SH-SY5Y (cell line): ENCODE results near the gene NGEF.

Experiments
- GATA2 ChIP-seq: IDR thresholded peaks from 2 replicates; pipeline ENCODE4 v1.6.1; 2011; ENCODE audit warnings: mild to moderate bottlenecking, low read depth, low read length
- GATA3 ChIP-seq: IDR thresholded peaks from 2 replicates; pipeline ENCODE4 v1.6.1; 2011; ENCODE audit warnings: low read depth, mild to moderate bottlenecking, low read length, moderate library complexity

The NGEF gene

GRCh38 chr2:233003658-233004555 is 9.1 kb downstream of the NGEF start:
- TF ChIP-seq GATA3 (no peak), GATA2 (no peak)

GRCh38 chr2:233002829-233003657 is 10.0 kb downstream of the NGEF start:
- TF ChIP-seq GATA3 (no peak), GATA2 (no peak)

- TF ChIP-seq GATA3, result no peak
Observed at GRCh38 chr2:233000886-233001750, 11.9 kb downstream of the NGEF start.

DNA sequence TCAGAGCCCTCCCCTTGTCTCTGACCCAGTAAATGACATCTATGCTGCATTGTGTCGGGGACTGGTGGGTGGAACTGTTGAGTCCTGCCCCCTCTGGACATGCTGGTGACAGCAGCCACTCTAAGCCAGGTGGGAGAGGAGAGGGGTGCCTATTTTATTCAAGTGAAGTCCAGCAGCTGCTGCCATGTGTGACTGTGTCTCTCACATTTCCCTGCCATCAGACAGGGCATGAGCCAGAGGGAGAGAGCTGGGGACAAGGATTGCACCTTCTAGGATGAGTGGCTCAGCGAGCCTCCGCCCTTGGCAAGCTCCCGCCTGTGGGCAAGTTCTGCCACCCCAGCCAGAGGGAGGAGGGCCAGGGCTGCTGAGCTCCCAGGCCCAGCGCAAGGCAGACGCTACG is 13.7 kb downstream of the NGEF start:
- TF ChIP-seq GATA2 (no peak), GATA3 (no peak)

DNA sequence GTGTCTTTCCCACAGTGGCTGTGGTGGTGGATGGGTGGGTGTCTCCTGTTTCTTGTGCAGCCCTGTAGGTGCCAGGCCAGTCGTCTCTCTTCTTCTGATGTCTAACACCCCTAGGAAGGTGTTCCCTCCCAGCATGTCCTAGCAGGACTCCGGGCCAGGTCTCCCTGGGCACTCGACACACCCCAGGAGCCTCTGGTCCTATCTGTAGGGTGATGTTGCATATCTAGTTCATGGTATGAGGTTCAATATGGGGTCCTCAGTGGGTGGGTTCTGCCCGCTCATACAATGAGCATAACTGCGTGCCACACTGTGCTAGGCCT is 14.4 kb downstream of the NGEF start:
- TF ChIP-seq GATA2 (no peak), GATA3 (no peak)

- TF ChIP-seq GATA2 (no peak), GATA3 (no peak)
Observed at GRCh38 chr2:232997749-232998665, 15.0 kb downstream of the NGEF start.

DNA sequence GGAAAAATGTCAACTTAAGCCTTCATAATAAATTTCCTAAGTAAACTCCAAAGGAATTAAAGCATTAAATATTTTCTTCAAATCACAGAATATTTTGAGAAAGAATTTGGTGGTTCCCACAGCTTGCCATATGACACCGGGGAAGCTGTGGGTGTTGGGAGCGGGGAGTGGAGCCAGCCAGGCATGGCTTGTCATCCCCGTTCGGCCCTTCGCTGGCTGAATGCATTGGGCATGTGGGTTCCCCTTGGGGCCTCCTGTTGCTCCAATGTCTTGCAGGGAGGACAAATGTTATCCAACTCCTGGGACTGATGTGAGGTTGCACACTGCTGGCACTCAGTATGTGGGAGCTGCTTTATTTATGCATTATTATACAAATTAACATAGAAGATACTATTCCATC is 18.6 kb downstream of the NGEF start:
- TF ChIP-seq GATA3 (no peak), GATA2 (no peak)

DNA sequence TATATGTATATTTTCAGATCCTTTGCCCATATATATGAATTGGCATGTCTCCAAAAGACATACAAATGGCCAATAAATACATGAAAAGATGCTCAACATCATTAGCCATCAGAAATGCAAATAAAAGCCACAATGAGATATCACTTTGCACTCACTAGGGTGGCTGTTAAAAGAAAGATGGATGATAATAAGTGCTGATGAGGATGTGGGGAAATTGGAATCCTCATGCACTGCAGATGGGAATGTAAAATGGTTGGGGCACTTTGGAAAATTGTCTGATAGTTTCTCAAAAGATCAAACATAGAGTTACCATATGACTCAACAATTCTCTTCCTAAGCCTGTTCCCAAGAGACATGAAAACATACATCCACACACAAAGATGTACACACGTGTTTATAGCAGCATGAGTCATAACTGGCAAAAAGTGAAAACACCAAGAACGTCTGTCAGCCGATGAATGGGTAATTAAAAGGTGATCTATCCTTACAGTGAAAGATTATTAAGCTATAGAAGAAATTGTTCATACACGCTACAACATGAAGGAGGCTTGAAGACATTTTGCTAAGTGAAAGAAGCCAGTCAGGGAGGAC is 19.7 kb downstream of the NGEF start:
- no peak for TF ChIP-seq GATA3
- TF ChIP-seq GATA2, result no peak

DNA sequence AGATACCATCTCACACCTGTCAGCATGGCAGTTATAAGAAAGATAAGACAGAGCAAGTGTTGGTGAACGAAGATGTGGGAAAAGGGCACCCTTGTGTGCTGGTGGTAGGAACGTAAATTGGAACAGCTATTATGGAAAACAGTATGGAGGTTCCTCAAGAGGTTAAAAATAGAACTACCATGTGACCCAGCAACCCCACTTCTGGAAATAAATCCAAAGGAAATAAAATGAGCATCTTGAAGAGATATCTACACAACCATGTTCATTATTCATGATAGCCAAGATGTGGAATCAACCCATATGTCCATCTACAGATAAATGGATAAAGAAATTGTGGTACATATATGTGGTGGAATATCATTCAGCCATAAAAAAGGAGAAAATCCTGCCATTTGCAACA is 26.9 kb downstream of the NGEF start:
- TF ChIP-seq GATA3, result no peak
- no peak for TF ChIP-seq GATA2

- TF ChIP-seq GATA3 (no peak), GATA2 (no peak)
Observed at GRCh38 chr2:232984451-232985207, 28.4 kb downstream of the NGEF start.

DNA sequence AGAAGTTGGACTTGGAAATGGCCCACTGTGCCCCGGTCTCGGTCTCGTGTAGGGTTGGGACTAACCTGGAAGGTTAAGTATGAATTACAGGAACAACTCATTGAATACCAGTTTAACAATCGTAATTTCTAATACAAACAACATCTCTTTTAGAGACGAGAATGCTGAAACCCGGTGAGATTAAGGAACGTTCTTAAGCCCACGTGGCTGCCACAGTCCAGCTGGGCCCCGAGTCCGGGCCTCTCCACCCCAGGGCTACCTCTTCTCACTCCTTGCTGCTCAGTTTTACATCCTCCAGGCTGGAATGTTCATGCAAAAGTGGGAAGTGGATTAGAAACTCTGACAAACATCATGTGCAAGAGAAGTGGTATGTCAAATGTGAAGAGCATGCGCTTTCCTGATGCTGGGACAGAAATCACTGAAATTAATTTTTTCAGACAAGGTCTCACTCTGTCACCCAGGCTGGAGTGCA is 29.4 kb downstream of the NGEF start:
- TF ChIP-seq GATA3, result no peak
- TF ChIP-seq GATA2, result no peak

DNA sequence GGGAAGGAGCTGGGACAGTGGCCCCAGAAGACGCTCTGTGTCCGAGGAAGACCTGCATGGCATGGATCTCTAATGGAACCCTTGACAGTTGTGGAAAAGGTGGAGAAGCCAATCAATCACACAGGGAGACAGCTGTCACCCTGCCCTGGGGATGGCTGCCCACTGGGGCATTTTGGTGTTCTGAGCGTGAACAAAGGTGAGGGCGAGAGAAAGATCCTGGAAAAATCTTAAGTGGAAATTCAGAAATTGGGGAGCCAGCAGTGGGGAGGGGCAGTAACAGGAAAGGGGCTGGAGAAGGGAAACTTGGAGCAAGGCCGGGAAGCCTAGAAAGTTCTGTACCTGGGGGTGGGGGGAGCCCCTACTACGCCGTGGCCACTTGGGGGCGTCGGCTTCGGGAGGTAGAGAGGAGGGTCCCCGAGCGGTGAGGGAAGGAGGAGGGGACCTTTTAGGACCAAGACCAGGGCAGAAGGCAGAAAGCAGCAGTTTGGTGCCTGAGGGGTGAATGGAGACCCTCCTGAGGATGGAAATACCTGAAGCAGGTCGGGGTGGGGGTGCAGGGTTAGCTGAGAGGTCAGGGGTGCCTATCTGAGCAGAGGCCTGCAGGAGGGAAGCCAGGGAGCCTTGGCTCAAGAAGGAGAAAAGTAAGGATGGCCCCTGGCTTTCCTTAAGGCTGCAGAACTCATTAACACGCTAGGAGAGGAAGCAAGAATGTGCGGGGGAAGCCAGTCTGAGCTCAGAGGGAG is 30.0 kb downstream of the NGEF start:
- TF ChIP-seq GATA3, result no peak
- TF ChIP-seq GATA2, result no peak
